ENCODE data around the gene IFNG-AS1.

The IFNG-AS1 gene

GRCh38 chr12:67991158-67991557, 1.9 kb downstream of the IFNG-AS1 start:
- no peak overlapping the region for H3K9ac ChIP-seq (ENCODE audit: low read length in 5 of 5)
- no peaks in the 10 kb centered on the region for H3K9me3 ChIP-seq (ENCODE audit: control insufficient read depth in 5 of 5, low read length in 5 of 5)
- no peak overlapping the region for H3K27ac ChIP-seq (ENCODE audit: low read depth, low read length)
- H3K27me3 ChIP-seq (ENCODE audit: control insufficient read depth in 5 of 5, insufficient read depth in 4 of 5, low read length in 5 of 5) = peaks cover 0 to 3% (median 0%) of the 10 kb centered on the region in 5 donors
- H3K36me3 ChIP-seq (ENCODE audit: control insufficient read depth in 5 of 5, insufficient read depth in 5 of 5, low read length in 5 of 5) = no peaks in the 10 kb centered on the region
- no peaks in the 10 kb centered on the region for H3K4me1 ChIP-seq (ENCODE audit: control insufficient read depth in 5 of 5, insufficient read depth in 5 of 5, low read length in 5 of 5)
- H3K4me3 ChIP-seq (ENCODE audit: low read depth in 1 of 5, low read length in 5 of 5) = no peak overlapping the region

GRCh38 chr12:67993143-67993542, 3.9 kb downstream of the IFNG-AS1 start:
- H3K9ac ChIP-seq (ENCODE audit: low read length in 5 of 5) = no peak overlapping the region
- no peaks in the 10 kb centered on the region for H3K9me3 ChIP-seq (ENCODE audit: control insufficient read depth in 5 of 5, low read length in 5 of 5)
- peaks cover 0 to 3% (median 0%) of the 10 kb centered on the region in 5 donors for H3K27me3 ChIP-seq (ENCODE audit: control insufficient read depth in 5 of 5, insufficient read depth in 4 of 5, low read length in 5 of 5)
- no peak overlapping the region for H3K4me3 ChIP-seq (ENCODE audit: low read depth in 1 of 5, low read length in 5 of 5)
- H3K27ac ChIP-seq (ENCODE audit: low read depth, low read length) = no peak overlapping the region
- no peaks in the 10 kb centered on the region for H3K36me3 ChIP-seq (ENCODE audit: control insufficient read depth in 5 of 5, insufficient read depth in 5 of 5, low read length in 5 of 5)
- H3K4me1 ChIP-seq (ENCODE audit: control insufficient read depth in 5 of 5, insufficient read depth in 5 of 5, low read length in 5 of 5) = no peaks in the 10 kb centered on the region

GRCh38 chr12:67994046-67994445, 4.8 kb downstream of the IFNG-AS1 start:
- no peak overlapping the region for H3K9ac ChIP-seq (ENCODE audit: low read length in 5 of 5)
- H3K4me3 ChIP-seq (ENCODE audit: low read depth in 1 of 5, low read length in 5 of 5) = no peak overlapping the region
- peaks cover 0 to 3% (median 0%) of the 10 kb centered on the region in 5 donors for H3K27me3 ChIP-seq (ENCODE audit: control insufficient read depth in 5 of 5, insufficient read depth in 4 of 5, low read length in 5 of 5)
- no peaks in the 10 kb centered on the region for H3K9me3 ChIP-seq (ENCODE audit: control insufficient read depth in 5 of 5, low read length in 5 of 5)
- H3K27ac ChIP-seq (ENCODE audit: low read depth, low read length) = no peak overlapping the region
- H3K36me3 ChIP-seq (ENCODE audit: control insufficient read depth in 5 of 5, insufficient read depth in 5 of 5, low read length in 5 of 5) = no peaks in the 10 kb centered on the region
- no peaks in the 10 kb centered on the region for H3K4me1 ChIP-seq (ENCODE audit: control insufficient read depth in 5 of 5, insufficient read depth in 5 of 5, low read length in 5 of 5)

GRCh38 chr12:67996347-67996746, 7.1 kb downstream of the IFNG-AS1 start:
- Histone ChIP-seq H3K27ac (ENCODE audit: low read depth, low read length) (no peak overlapping the region), H3K36me3 (ENCODE audit: control insufficient read depth in 5 of 5, insufficient read depth in 5 of 5, low read length in 5 of 5) (no peaks in the 10 kb centered on the region), H3K9ac (ENCODE audit: low read length in 5 of 5) (no peak overlapping the region), H3K27me3 (ENCODE audit: control insufficient read depth in 5 of 5, insufficient read depth in 4 of 5, low read length in 5 of 5) (peaks cover 0 to 3% (median 0%) of the 10 kb centered on the region in 5 donors), H3K4me3 (ENCODE audit: low read depth in 1 of 5, low read length in 5 of 5) (no peak overlapping the region), H3K9me3 (ENCODE audit: control insufficient read depth in 5 of 5, low read length in 5 of 5) (no peaks in the 10 kb centered on the region), H3K4me1 (ENCODE audit: control insufficient read depth in 5 of 5, insufficient read depth in 5 of 5, low read length in 5 of 5) (no peaks in the 10 kb centered on the region)

GRCh38 chr12:67998379-67998778, 9.1 kb downstream of the IFNG-AS1 start:
- Histone ChIP-seq H3K4me3 (ENCODE audit: low read depth in 1 of 5, low read length in 5 of 5) (no peak overlapping the region), H3K36me3 (ENCODE audit: control insufficient read depth in 5 of 5, insufficient read depth in 5 of 5, low read length in 5 of 5) (no peaks in the 10 kb centered on the region), H3K27ac (ENCODE audit: low read depth, low read length) (no peak overlapping the region), H3K4me1 (ENCODE audit: control insufficient read depth in 5 of 5, insufficient read depth in 5 of 5, low read length in 5 of 5) (no peaks in the 10 kb centered on the region), H3K27me3 (ENCODE audit: control insufficient read depth in 5 of 5, insufficient read depth in 4 of 5, low read length in 5 of 5) (peaks cover 0 to 3% (median 0%) of the 10 kb centered on the region in 5 donors), H3K9ac (ENCODE audit: low read length in 5 of 5) (no peak overlapping the region), H3K9me3 (ENCODE audit: control insufficient read depth in 5 of 5, low read length in 5 of 5) (no peaks in the 10 kb centered on the region)

- H3K27ac ChIP-seq (ENCODE audit: low read depth, low read length) = no peak overlapping the region
- H3K4me1 ChIP-seq (ENCODE audit: control insufficient read depth in 5 of 5, insufficient read depth in 5 of 5, low read length in 5 of 5) = no peaks in the 10 kb centered on the region
- H3K9ac ChIP-seq (ENCODE audit: low read length in 5 of 5) = no peak overlapping the region
- no peak overlapping the region for H3K4me3 ChIP-seq (ENCODE audit: low read depth in 1 of 5, low read length in 5 of 5)
- H3K36me3 ChIP-seq (ENCODE audit: control insufficient read depth in 5 of 5, insufficient read depth in 5 of 5, low read length in 5 of 5) = no peaks in the 10 kb centered on the region
- no peaks in the 10 kb centered on the region for H3K27me3 ChIP-seq (ENCODE audit: control insufficient read depth in 5 of 5, insufficient read depth in 4 of 5, low read length in 5 of 5)
- peaks cover 0 to 2% (median 0%) of the 10 kb centered on the region in 5 donors for H3K9me3 ChIP-seq (ENCODE audit: control insufficient read depth in 5 of 5, low read length in 5 of 5)
These were observed 10.0 kb downstream of the IFNG-AS1 start for GRCh38 chr12:67999244-67999643.

- Histone ChIP-seq H3K27ac (ENCODE audit: low read depth, low read length) (no peak overlapping the region), H3K4me1 (ENCODE audit: control insufficient read depth in 5 of 5, insufficient read depth in 5 of 5, low read length in 5 of 5) (no peaks in the 10 kb centered on the region), H3K36me3 (ENCODE audit: control insufficient read depth in 5 of 5, insufficient read depth in 5 of 5, low read length in 5 of 5) (no peaks in the 10 kb centered on the region), H3K4me3 (ENCODE audit: low read depth in 1 of 5, low read length in 5 of 5) (no peak overlapping the region), H3K9me3 (ENCODE audit: control insufficient read depth in 5 of 5, low read length in 5 of 5) (peaks cover 0 to 4% (median 0%) of the 10 kb centered on the region in 5 donors), H3K9ac (ENCODE audit: low read length in 5 of 5) (no peak overlapping the region), H3K27me3 (ENCODE audit: control insufficient read depth in 5 of 5, insufficient read depth in 4 of 5, low read length in 5 of 5) (no peaks in the 10 kb centered on the region)
These were observed 12.5 kb downstream of the IFNG-AS1 start for GRCh38 chr12:68001486-68002466.

GRCh38 chr12:68003777-68004176, 14.5 kb downstream of the IFNG-AS1 start:
- H3K4me3 ChIP-seq (ENCODE audit: low read depth in 1 of 5, low read length in 5 of 5) = no peak overlapping the region
- H3K9me3 ChIP-seq (ENCODE audit: control insufficient read depth in 5 of 5, low read length in 5 of 5) = peaks cover 0 to 4% (median 0%) of the 10 kb centered on the region in 5 donors

GRCh38 chr12:68007033-68007432, 17.8 kb downstream of the IFNG-AS1 start:
- peaks cover 0 to 4% (median 0%) of the 10 kb centered on the region in 5 donors for H3K9me3 ChIP-seq (ENCODE audit: control insufficient read depth in 5 of 5, low read length in 5 of 5)
- no peak overlapping the region for H3K4me3 ChIP-seq (ENCODE audit: low read depth in 1 of 5, low read length in 5 of 5)
- no peaks in the 10 kb centered on the region for H3K36me3 ChIP-seq (ENCODE audit: control insufficient read depth in 5 of 5, insufficient read depth in 5 of 5, low read length in 5 of 5)
- H3K27me3 ChIP-seq (ENCODE audit: control insufficient read depth in 5 of 5, insufficient read depth in 4 of 5, low read length in 5 of 5) = no peaks in the 10 kb centered on the region
- no peak overlapping the region for H3K9ac ChIP-seq (ENCODE audit: low read length in 5 of 5)
- no peak overlapping the region for H3K27ac ChIP-seq (ENCODE audit: low read depth, low read length)
- peaks cover 0 to 8% (median 0%) of the 10 kb centered on the region in 5 donors for H3K4me1 ChIP-seq (ENCODE audit: control insufficient read depth in 5 of 5, insufficient read depth in 5 of 5, low read length in 5 of 5)

More at GRCh38 chr12:68003777-68004176, 14.5 kb downstream of the IFNG-AS1 start:
- Histone ChIP-seq H3K9ac (ENCODE audit: low read length in 5 of 5) (no peak overlapping the region), H3K27ac (ENCODE audit: low read depth, low read length) (no peak overlapping the region), H3K27me3 (ENCODE audit: control insufficient read depth in 5 of 5, insufficient read depth in 4 of 5, low read length in 5 of 5) (no peaks in the 10 kb centered on the region), H3K36me3 (ENCODE audit: control insufficient read depth in 5 of 5, insufficient read depth in 5 of 5, low read length in 5 of 5) (no peaks in the 10 kb centered on the region), H3K4me1 (ENCODE audit: control insufficient read depth in 5 of 5, insufficient read depth in 5 of 5, low read length in 5 of 5) (peaks cover 0 to 8% (median 0%) of the 10 kb centered on the region in 5 donors)

GRCh38 chr12:68007466-68007865, 18.2 kb downstream of the IFNG-AS1 start:
- Histone ChIP-seq H3K4me1 (ENCODE audit: control insufficient read depth in 5 of 5, insufficient read depth in 5 of 5, low read length in 5 of 5) (peaks cover 0 to 8% (median 2%) of the 10 kb centered on the region in 5 donors), H3K36me3 (ENCODE audit: control insufficient read depth in 5 of 5, insufficient read depth in 5 of 5, low read length in 5 of 5) (no peaks in the 10 kb centered on the region), H3K4me3 (ENCODE audit: low read depth in 1 of 5, low read length in 5 of 5) (no peak overlapping the region), H3K9me3 (ENCODE audit: control insufficient read depth in 5 of 5, low read length in 5 of 5) (peaks cover 0 to 4% (median 0%) of the 10 kb centered on the region in 5 donors), H3K27me3 (ENCODE audit: control insufficient read depth in 5 of 5, insufficient read depth in 4 of 5, low read length in 5 of 5) (no peaks in the 10 kb centered on the region), H3K27ac (ENCODE audit: low read depth, low read length) (no peak overlapping the region), H3K9ac (ENCODE audit: low read length in 5 of 5) (no peak overlapping the region)
